GM12878 (cell line): ENCODE measurements around the gene NCS1.

Source experiments
- BCL11A ChIP-seq: IDR thresholded peaks from 2 replicates; pipeline ENCODE4 v1.6.1; 2011; ENCODE audit warnings: low read depth, low read length
- EED ChIP-seq: sonication (generic); IDR thresholded peaks from 2 replicates; pipeline ENCODE4 v1.6.1; 2016; ENCODE audit warnings: antibody characterized with exemption, low read depth
- EP300 ChIP-seq, 2 experiments: fragments of 150-350 bp in 1 of 2; IDR thresholded peaks; 2 replicates each; pipeline ENCODE4 v1.6.1; 2011 to 2012; ENCODE audit warnings: low read depth in 2 of 2, low read length in 2 of 2, borderline replicate concordance in 1 of 2, improper control_type of control experiment in 1 of 2, inconsistent platforms in 1 of 2; ENCODE audit not compliant: control insufficient read depth in 1 of 2
- EZH2 ChIP-seq: IDR thresholded peaks from 2 replicates; pipeline ENCODE4 v1.6.1; 2012; ENCODE audit warnings: low read depth, mild to moderate bottlenecking, control low read depth, inconsistent platforms, low read length, borderline replicate concordance; ENCODE audit not compliant: control insufficient read depth
- IKZF1 ChIP-seq: fragments of 450-650 bp; conservative IDR thresholded peaks from 2 replicates; pipeline ENCODE4 v1.6.1; 2017; ENCODE audit warnings: antibody characterized with exemption, mild to moderate bottlenecking
- MLLT1 ChIP-seq: fragments of 450-650 bp; IDR thresholded peaks from 2 replicates; pipeline ENCODE4 v1.6.1; 2016; ENCODE audit warnings: mild to moderate bottlenecking
- NBN ChIP-seq: fragments of 450-650 bp; IDR thresholded peaks from 2 replicates; pipeline ENCODE4 v1.6.1; 2016
- NR2C2 ChIP-seq: IDR thresholded peaks from 2 replicates; pipeline ENCODE4 v1.6.1; 2011; ENCODE audit warnings: borderline replicate concordance, low read depth; ENCODE audit not compliant: control insufficient read depth, insufficient read length
- PAX8 ChIP-seq: fragments of 450-650 bp; IDR thresholded peaks from 2 replicates; pipeline ENCODE4 v1.6.1; 2017; ENCODE audit warnings: mild to moderate bottlenecking, moderate library complexity
- POLR2AphosphoS5 ChIP-seq: IDR thresholded peaks from 2 replicates; pipeline ENCODE4 v1.6.1; 2011; ENCODE audit warnings: mild to moderate bottlenecking, low read length, inconsistent platforms
- TCF7 ChIP-seq: IDR thresholded peaks from 2 replicates; pipeline ENCODE4 v1.6.1; 2014; ENCODE audit warnings: antibody characterized with exemption, borderline replicate concordance
- YY1 ChIP-seq: IDR thresholded peaks from 2 replicates; pipeline ENCODE4 v1.6.1; 2011; ENCODE audit warnings: low read depth, mild to moderate bottlenecking, low read length
- TF ChIP-seq, protein P1 (sequence below), 3 experiments: IDR thresholded peaks in 2 of 3; conservative IDR thresholded peaks in 1 of 3; 2 replicates each; pipeline ENCODE4 v1.5.1; 2011; ENCODE audit warnings: low read depth in 3 of 3, low read length in 3 of 3, mild to moderate bottlenecking in 3 of 3, control low read depth in 2 of 3, moderate library complexity in 2 of 3, inconsistent platforms in 1 of 3, mixed read lengths in 1 of 3; ENCODE audit not compliant: control insufficient read depth in 2 of 3, insufficient read depth in 1 of 3; ENCODE audit errors: extremely low read depth in 1 of 3

DNA sequence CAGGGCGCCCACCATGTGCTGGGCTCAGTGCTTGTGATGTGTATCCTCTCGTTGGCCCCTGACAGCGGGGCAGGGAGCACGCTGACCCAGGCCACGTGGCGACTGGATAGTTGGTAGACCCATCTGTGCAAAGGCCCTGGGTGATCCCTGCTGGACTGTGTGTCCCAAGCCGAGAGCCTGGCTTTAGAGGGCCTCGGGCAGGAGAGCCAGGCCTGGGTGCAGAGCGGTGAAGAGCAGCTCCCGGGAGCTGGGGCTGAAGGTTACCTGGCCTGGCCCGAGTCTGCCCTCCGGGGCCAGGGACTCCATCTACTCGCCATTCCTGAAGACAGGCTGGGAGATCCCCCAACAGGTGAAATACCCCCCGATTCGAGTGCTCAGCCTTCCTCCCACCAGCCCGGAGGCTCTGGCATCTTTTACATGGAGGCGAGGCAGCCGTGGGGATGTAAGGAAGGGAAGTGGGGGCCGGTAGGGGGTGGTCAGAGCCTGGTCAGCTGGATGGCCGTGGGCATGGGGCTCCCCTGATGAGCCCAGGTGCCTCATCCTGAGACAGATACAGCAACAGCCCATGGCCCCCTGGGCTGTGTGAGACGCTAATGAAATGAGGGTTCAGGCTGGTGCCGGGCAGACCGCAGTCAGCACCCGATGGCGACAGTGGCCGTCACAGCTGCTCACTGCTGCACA lies 19.0 kb downstream of the NCS1 start:
- TF ChIP-seq TCF7 (no peak), EED (no peak), POLR2AphosphoS5 (no peak), EP300 (IDR thresholded peaks at IDR 0.05; ENCODE audit: borderline replicate concordance in 1 of 2, control insufficient read depth in 1 of 2, low read depth in 2 of 2, low read length in 2 of 2) (no peak), EZH2 (no peak), MLLT1 (no peak), YY1 (no peak), NR2C2 (no peak), PAX8 (no peak), BCL11A (no peak), IKZF1 (no peak), NBN (no peak)
- TF ChIP-seq, protein P1, sequence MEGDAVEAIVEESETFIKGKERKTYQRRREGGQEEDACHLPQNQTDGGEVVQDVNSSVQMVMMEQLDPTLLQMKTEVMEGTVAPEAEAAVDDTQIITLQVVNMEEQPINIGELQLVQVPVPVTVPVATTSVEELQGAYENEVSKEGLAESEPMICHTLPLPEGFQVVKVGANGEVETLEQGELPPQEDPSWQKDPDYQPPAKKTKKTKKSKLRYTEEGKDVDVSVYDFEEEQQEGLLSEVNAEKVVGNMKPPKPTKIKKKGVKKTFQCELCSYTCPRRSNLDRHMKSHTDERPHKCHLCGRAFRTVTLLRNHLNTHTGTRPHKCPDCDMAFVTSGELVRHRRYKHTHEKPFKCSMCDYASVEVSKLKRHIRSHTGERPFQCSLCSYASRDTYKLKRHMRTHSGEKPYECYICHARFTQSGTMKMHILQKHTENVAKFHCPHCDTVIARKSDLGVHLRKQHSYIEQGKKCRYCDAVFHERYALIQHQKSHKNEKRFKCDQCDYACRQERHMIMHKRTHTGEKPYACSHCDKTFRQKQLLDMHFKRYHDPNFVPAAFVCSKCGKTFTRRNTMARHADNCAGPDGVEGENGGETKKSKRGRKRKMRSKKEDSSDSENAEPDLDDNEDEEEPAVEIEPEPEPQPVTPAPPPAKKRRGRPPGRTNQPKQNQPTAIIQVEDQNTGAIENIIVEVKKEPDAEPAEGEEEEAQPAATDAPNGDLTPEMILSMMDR (IDR thresholded peaks at IDR 0.05 in 2 of 3, conservative IDR thresholded peaks at IDR 0.05 in 1 of 3; ENCODE audit: control insufficient read depth in 2 of 3, extremely low read depth in 1 of 3, insufficient read depth in 1 of 3, low read depth in 3 of 3, low read length in 3 of 3): no peak
